NAMALWA (cell line): ENCODE results near the gene FANCE.
A peak's percentile ranks its signal among the peaks of the same experiment; 100 is the strongest.

Source experiments
- DNase-seq: peaks from one replicate; pipeline ENCODE4 v3.0.0-alpha.2; 2015; ENCODE audit warnings: low spot score

The FANCE gene

DNA sequence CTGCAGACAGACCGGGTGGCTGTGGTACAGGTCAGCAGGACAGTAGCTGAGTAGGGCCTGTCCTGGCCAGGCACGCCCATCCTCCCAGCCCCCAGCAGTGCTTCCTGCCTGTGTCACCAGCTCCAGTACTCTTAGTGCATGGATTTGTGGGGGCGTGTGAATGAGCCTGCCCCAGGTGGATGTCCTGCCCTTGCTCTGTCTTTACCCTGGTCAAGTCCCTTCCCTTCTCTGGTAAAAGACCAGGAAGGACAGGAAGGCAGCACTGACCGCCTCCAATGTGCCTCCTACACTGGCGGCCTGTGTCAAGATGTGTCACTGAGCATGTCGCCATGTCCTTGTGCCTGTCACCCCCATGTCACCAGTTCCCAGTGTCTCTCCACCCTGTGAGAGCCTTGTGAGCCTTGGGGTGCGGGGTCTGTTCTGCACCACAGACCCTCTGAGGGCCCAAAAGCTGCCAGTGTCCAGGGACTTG lies 32.8 kb downstream of the FANCE start:
- DNase-seq: no peak

DNA sequence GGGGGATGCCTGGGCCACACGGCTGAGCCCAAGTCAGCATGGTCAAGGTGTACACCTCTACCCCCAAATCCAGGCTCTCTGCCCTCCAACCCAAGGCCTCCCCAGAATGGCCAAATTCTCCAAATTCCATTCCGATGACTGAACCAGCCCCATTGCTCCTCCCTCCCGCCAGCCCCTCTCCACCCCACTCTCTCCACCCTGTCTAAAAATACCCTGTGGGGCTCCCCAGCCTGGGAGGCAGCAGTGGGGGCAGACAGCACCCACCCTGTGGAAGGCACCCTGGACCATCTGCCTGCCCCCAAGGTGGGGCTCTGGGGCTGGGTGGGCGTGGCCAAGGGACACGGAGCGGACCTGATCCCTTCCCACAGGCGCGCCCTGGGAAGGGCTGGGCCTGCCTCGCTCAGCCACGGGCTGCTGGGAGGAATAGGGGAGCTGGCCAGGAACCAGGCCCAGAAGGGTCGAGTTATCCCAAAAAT lies 33.3 kb downstream of the FANCE start:
- DNase-seq: no peak

DNA sequence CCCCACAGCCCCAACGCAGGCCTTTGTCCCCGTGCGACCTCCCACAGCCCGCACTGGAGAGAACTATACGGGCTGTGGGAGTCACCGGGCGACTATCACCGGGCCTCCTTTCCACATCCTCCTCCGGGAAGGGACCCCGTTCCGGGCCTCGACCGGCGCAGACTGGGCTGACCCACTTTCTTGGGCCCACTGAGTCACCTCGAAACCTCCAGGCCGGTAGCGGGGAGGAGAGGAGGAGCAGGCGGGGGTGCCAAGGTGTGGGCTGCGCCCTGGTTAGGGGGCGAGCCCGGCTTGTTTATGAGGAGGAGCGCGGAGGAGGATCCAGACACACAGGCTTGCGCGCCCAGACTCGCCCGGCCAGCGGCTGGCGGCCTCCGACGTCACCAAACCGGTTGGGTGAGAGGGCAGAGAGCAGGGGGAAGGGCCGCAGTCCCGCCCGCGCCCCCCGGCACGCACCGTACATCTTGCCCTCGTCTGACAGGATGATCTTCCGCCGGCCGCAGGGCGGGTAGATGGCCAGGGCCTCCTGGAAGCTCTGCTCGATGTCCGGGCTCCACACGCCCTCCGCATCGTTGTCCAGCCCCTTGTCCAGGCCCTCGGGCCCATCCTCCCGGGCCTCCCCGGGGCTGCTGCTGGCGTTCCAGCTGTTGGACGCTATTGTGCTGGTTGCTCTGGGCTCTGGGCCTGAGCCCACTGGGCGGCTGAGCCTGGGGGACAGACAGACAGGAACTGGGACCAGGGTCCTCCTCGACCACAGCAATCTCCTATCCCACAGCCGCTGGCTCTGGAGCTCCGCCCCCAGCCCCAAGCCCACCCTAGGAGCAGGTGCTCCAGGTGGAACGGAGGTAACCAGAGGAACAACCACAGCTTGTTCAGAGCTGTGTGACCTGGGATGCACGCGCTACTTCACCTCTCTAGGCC lies 34.1 kb downstream of the FANCE start:
- no peak for DNase-seq

DNA sequence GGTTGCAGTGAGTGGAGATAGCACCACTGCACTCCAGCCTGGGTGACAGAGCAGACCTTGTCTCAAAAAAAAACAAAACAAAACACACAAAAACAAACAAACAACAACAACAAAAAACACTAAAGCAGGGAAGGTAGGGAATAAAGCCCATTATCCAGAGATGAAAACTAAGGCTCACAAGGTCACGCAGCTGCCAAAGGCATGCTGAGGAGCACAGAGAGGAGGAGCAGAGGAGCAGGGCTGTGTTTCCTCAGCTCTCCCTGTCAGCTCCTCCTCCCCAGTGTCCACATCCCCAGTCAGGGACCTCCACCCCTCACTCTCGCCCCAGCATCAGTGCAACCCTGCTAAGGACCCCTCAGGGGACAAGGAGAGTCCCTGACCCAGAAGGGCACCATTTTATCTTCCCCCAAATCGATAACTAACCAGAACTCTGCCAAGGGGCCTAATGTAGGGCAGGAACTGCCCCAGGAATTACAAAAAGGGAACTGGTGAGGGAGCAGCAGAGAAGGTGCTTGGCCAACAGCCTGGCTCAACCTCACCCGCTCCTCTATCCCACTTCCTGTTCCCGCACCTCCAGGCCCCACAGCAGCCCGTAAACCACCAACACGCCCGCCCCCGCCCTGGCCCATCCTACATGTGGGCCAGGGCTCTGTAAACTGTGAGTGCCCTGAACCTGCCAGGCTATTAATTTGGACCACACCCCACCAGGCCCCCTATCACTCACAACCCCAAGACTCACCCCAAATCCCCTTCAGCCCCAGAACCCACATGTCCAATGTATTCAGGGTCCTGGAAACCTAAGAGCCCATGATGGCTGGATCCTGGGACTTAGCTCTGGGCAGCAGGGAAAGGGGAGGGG lies 35.7 kb downstream of the FANCE start:
- no peak for DNase-seq

DNA sequence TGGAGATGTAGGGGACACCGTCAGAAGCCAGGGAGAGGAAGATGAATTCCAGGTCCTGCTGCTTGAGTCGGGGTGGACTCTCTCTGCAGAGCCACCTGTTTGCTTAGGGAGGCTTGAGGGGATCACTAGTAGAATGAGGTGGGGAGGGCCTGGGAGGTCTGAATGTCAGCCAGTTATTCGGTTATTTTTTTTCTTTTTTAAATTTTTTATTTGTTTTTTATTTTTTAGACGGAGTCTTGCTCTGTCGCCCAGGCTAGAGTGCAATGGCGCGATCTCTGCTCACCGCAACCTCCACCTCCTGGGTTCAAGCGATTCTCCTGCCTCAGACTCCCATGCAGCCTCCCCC lies 36.4 kb downstream of the FANCE start:
- no peak for DNase-seq

DNA sequence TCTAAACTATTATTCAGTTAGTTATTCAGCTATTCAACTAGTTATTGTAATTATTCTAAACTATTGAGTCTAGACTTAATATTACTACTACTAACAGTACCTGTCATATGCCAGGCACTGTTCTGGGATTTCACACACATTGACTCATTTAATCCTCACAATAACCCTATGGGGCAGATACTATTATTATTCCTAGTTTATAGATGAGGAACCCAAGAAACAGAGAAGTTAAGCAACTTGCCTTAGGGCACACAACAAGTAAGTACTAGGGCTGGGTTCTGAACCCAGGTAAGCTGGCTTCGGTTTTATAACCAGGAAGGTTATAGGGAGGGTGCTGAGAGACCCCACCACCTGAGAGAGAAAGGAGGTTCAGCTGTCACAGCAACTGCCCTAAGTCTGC lies 36.9 kb downstream of the FANCE start:
- DNase-seq: no peak

DNA sequence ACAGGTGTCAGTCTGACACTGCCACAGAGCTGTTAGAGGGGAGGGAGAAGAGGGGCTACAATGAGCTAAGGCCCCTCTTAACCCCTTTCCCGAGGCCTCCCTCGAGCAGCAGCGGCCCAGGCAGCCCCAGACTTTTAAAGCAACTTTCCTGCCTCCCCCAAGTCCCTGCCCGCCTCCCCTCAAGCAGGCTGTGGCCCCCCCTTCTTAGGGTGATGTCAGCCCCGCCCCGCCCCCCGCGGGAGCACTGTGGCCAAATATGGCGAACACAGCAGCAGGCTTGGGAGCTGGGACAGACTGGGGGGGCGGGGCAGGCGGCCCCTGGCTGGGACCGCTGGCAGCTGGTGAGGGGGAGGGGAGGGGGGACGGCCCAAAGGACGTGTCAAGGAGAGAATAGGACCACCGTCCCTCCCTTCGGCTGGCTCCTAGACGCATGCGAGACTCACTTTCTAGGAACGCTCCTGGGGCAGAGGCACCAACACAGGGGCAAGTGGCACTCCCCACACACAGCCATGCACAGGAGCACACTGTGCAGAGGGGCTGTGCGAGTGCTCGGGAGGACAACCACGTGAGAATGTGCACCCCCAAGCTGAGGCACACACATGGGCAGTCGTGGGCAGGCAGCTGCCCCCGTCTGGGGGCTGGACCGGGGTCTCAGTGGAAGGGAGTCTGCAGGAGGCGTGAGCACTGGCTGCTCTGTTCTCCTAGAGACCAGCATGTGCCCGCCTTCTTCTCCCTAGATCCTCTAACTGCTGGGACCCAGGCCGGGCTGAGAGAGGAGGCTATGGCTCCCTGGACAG lies 38.1 kb downstream of the FANCE start:
- no peak for DNase-seq

DNA sequence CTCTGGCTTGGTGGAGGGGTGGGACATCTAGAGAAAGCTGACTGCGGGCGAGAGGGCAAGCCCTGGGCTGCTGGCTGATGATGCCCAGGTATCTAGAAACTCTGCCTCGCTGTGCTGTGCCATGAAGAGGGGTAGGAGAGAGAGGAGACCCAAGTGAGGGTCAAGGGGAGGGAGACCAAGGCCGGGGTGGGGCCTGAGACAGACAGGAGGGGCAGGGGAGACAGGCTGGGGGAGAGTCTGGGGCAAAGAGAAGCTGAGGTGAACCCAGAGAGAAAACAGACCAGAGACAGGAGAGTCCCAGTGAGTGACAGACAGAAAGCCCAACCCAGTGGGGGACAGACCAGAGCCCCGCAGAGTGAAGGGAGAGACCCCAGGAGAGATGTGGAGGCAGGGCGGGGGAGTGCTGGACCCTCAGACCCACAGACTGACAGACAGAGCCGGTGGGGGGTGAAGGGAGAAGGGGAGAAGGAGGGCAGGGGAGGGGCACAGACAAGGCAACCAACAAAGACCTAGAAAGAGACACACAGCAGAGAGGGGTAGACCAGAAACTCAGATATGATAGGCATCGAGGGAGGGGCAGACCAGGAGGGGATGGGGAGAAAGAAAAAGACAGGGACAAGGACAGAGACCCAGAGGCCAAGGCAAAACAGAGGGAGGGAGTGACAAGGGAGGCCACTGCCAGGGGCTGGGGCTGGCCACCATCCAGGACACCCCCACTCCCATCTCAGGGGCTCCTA lies 38.9 kb downstream of the FANCE start:
- no peak for DNase-seq

DNA sequence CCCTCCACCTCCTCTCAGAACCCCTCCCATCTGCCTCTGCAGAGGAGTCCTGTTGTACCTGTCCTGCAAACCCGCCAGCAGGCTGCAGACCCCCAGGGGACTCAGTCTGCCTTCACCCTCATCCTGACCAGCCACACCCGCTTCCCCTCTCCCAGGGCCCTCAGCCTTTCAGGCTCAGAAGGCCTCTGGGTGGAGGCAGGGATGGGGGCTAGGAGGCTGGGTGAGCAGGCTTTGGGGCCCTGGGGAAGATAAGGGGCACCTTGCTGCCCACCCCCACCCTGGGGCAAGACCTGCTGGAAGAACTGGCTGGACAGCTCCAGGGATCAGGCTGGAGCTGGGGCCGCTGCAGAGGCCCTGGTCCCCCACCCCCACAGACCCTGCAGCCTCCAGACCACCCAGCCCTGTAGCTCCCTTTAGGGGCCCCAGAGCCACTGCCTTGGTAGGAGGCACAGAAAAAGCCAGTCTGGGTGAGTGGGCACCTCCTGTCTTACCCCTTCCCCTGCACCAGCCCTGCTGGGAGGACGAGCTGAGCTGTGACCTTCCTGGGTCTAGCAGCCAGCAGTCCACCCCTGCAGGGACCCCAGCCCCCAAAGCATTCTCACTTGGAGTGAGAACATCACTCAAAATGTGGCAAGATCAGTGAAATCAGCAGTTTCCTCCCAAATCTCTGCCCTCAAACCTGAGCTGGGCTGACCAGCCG lies 39.6 kb downstream of the FANCE start:
- DNase-seq: no peak

DNA sequence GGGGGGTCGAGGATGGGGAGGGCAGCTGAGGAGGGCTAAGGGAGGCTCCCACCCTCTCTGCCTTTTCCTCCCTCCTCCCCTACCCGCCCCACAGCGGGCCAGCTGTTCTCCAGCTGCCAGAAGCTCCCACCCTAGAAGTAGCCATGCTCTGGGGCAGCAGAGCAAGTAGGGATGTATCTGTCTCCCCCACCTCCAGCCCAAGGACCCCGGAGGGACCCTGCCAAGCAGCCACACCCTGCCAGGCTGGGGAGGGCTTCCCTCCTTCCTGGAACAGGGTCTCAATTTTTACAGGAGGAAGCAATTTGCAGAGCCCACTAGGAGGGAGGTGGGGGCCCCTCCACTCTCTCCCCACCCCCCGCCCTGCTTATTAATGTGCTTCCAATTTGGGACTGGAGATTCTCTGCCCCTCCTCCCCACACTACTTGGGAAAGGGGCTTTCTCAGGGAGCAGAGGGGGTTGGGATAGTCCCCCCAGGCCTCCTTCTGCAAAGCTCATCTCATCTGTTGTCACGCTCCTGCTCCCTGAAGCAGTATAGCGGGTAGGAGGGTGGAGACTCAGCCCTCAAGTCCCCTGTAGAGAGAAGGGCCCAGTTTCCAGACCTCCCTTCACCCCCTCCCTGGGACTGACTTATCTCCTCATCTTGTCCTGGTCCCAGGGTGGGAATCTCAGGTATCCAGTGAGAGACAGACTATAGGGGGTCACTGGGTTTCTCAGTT lies 40.3 kb downstream of the FANCE start:
- no peak for DNase-seq

DNA sequence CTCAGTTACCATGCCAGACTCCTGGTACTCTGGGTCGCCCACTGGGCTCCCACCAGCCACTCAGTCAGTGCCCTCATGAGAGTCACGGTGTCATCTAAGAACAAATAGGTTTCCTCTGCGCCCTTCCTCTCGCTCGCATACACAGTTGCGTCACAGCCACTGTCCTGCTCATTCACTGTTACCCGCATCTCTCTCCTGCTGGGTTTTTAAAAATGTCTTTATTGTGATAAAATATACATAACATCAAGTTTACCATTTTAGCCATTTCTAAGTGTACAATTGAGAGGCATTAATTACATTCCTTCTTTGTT lies 40.8 kb downstream of the FANCE start:
- no peak for DNase-seq

DNA sequence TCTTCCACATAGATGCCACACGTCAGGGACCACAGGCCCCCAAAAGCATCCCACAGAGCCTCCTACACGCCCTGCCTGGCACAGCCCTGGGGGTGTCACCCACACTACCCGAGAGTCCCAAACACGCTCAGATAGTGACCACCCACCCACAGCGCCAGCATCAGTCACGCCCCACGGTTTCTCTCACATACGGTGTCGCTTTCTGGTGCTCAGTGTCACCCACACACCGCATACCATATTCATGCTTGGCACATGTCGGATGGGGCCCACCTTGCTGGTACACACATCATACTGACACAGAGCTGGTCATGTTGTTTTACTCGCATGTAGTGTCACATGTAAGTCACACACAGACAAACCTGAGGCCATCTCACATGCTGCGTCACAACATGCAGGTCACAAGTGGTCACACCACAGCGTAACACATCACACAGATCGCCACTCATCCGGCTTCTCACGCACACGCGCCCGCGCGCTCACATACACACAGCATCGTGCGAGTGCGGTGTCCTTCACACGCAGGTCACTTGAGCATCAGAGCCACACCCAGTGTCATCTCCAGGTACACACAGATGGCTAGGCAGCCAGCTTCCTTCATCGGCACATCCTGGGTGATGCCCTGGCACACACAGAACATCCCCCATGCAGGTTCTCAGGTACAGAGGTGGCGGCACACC lies 41.3 kb downstream of the FANCE start:
- no peak for DNase-seq

DNA sequence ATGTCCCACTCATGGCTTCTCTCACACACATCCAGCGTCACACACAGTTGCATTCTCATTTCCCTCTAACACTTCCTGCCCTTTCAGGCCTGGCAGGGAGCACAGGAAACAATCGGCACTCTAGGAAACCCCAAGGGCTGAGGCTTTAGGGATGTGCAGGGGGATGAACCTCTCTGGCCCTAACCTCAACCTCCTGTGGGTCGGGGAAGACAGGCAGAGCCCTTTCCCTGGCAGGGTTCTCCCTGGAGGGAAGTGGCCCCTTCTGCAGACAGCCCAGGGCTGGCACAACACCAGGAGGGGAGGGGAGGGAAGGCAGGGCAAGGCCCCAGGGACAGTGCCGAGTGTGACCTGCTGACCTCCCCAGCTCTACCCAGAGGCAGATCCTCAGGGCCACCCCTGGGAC lies 42.0 kb downstream of the FANCE start:
- DNase-seq: peak; percentile 24

DNA sequence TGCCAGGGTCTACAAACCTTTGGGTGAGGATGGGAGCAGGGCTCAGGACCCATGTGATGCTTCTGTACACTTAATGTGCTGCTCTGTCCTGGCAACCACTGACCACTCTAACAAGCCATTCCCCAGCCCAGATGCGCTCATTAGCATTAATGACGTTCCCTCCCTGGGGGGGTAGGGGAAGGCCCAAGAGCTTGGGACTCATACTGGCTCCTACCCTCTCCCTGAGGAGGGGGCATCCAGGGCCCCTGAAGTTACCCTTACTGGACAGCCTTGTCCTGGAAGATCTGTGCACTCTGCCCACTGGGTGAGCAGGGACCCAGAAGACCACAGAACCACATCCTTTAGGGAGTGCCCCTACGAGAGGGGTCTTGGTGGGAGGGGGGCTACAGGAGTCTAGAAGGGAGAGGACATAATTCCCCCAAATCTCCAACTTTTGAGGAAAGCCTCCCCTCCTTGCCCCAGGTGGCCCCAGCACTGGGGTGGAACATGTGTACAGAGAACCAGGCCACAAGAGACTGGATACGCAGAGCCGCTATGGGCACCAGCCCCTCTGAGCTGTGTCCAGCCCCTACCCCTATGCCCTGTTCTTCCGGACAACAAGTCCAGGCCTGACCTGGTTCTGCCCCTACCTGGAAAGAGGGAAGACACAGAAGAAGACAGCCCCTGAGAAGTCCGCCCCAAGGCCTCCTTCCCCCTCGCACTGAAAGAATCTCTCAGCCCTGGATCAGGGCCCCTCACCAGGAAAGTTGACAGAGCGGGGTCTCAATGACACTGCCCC lies 43.3 kb downstream of the FANCE start:
- no peak for DNase-seq

DNA sequence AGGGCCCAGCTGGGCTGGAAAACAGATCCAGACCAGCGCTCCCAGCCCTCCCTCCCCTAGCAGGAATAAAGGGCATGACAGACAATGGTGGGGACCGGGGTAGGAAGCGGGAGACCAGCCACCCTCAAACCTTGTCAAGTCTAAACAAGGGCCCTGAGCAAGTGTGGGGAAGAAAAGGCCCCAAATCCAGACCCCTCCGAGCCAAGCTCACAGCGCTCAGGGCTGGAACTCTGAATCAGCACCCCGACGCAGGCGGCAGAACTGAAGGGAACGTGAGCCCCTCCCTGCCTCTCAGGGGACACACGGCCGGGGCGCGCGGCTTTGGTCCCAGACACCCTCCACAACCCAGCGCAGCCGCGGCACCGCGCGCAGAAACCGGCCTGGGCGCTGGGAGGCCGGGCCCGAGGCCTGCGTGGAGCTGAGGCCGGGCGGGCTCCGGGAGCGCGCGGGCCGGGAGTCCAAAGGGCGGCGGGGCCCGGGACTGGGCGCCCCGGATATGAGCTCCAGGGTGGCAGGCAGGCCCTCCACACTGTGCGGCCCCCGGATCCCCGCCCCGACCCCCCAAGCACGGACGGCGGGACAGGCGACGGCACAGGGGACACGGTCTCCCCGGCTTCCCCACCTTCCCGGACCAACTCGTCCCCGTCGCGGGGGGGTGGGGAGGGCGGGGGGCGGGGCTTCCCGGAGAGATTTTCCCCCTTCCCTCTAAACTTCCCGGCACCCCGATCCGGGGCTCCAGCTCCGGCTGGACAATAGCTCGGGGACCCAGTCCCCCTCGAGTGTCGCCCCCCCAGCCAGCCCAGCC lies 44.1 kb downstream of the FANCE start:
- no peak for DNase-seq

DNA sequence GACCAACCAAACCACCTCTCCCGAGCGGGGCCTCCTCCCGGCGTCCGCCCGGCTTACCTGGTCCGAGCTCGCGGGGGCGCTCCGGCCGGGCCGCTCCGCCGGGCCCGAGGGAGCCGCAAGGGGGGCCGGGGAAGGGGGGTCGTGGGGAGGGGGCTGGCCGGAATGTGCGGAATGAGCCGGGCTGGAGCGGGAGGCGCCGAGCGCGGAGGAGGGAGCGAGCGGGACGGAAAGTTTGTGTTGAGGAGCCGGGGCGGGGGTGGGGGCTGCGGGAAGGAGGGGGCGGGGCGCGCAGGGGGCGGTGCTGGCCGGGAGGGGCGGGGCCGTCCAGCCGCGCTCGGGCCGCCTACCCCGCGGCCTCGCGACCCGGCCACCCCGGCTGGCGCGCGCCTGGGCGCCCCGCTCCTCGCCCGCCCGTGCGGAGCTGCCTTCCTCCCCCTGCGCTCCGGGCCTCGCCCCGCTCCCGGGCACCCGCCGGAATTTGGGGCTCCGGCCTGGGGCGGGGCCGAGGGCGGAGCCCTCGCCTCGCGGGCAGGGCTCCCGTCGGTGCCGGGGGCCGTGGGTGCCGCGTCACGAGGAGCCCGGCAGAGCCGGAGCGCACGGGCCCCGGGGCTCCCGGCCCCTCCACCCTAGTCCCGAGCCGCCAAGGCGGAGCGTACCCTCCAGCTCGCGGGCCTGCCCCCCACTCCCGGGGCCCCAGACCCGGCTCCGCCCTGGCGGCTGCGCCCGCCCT lies 44.9 kb downstream of the FANCE start, which contains the start of gene TEAD3:
Gene TEAD3 (minus strand): TSS at position 239 of the 730 bp plus-strand sequence.
- DNase-seq: peak; percentile 37
